CD8-positive, alpha-beta memory T cell (primary cell): ENCODE results near the gene MDH2. TPM values are rescaled to one million over a fixed set of nuclear protein-coding genes. Genes with fewer than 3 reads are reported as not detected.
"Not testable (repeated sequence)": the region's sequence is repeated elsewhere in the genome, so short reads cannot be mapped to it uniquely, and the experiment has no call there.

Source experiments
- CTCF ChIA-PET: fragments of 350-600 bp; sonication (Branson Sonifier 250); formaldehyde crosslinking; loops from one replicate; lab custom pipeline; 2021; ENCODE audit warnings: antibody characterized with exemption; lab: Charles Lee
- POLR2A ChIA-PET: fragments of 350-600 bp; sonication (Branson Sonifier 250); formaldehyde crosslinking; loops from one replicate; lab custom pipeline; 2021; ENCODE audit warnings: antibody characterized with exemption; lab: Charles Lee
- DNase-seq, 5 donors: peaks; one replicate each; pipeline versions ENCODE4 v3.0.0 to v3.0.0-alpha.2; 2020 to 2022; ENCODE audit warnings: mixed read lengths in 1 of 5
- H3K27ac ChIP-seq: one replicate; pipeline ENCODE4 v1.7.0; 2013; ENCODE audit warnings: low read depth, mild to moderate bottlenecking, low read length, moderate library complexity
- H3K27me3 ChIP-seq: 2 replicates; pipeline ENCODE4 v1.7.0; 2013; ENCODE audit warnings: low read length, mild to moderate bottlenecking; ENCODE audit not compliant: insufficient read depth, poor library complexity, severe bottlenecking
- H3K36me3 ChIP-seq: 2 replicates; pipeline ENCODE4 v1.7.0; 2013; ENCODE audit warnings: mild to moderate bottlenecking, low read length, moderate library complexity; ENCODE audit not compliant: insufficient read depth
- H3K4me1 ChIP-seq: 2 replicates; pipeline ENCODE4 v1.7.0; 2013; ENCODE audit warnings: mild to moderate bottlenecking, low read length, moderate library complexity; ENCODE audit not compliant: insufficient read depth
- H3K4me3 ChIP-seq: 2 replicates; pipeline ENCODE4 v1.7.0; 2013; ENCODE audit warnings: mild to moderate bottlenecking, low read length
- H3K9me3 ChIP-seq: 2 replicates; pipeline ENCODE4 v1.7.0; 2013; ENCODE audit warnings: mild to moderate bottlenecking, low read length
- H3K27ac Mint-ChIP-seq, 8 donors: one replicate each; pipeline ENCODE4 v1.8.0; 2020 to 2021; ENCODE audit warnings: mixed read lengths in 8 of 8, mild to moderate bottlenecking in 6 of 8, inconsistent platforms in 3 of 8, moderate library complexity in 3 of 8
- H3K27me3 Mint-ChIP-seq, 2 donors: one replicate each; pipeline ENCODE4 v1.8.0; 2020 to 2021; ENCODE audit warnings: mixed read lengths in 2 of 2, mild to moderate bottlenecking in 1 of 2, moderate library complexity in 1 of 2
- H3K36me3 Mint-ChIP-seq, 3 donors: one replicate each; pipeline ENCODE4 v1.8.0; 2020 to 2021; ENCODE audit warnings: mixed read lengths in 3 of 3, inconsistent platforms in 1 of 3, mild to moderate bottlenecking in 1 of 3
- H3K4me1 Mint-ChIP-seq, 3 donors: one replicate each; pipeline ENCODE4 v1.8.0; 2020 to 2021; ENCODE audit warnings: mixed read lengths in 3 of 3, inconsistent platforms in 1 of 3, mild to moderate bottlenecking in 1 of 3
- H3K4me3 Mint-ChIP-seq, 7 donors: one replicate each; pipeline ENCODE4 v1.8.0; 2020 to 2021; ENCODE audit warnings: mixed read lengths in 7 of 7, mild to moderate bottlenecking in 6 of 7, moderate library complexity in 4 of 7, inconsistent platforms in 2 of 7
- H3K9me3 Mint-ChIP-seq, 5 donors: one replicate each; pipeline ENCODE4 v1.8.0; 2020 to 2022; ENCODE audit warnings: mixed read lengths in 5 of 5, mild to moderate bottlenecking in 3 of 5, moderate library complexity in 2 of 5, inconsistent platforms in 1 of 5
- polyA plus RNA-seq: library from polyadenylated mRNA; unstranded; fragments of 300-500 nt; fragmentation: Illumina TruSeq; gene quantifications from one replicate; pipeline ENCODE4 v1.2.3, GENCODE V29; 2021
- total RNA-seq, 2 experiments: library from RNA; stranded (reverse); gene quantifications; one replicate each; pipeline ENCODE4 v1.2.3, GENCODE V29; 2021

MDH2 gene
- total and polyA plus RNA-seq, 3 experiments from 2014 or later, result 171 to 282 (median 272) TPM

DNA sequence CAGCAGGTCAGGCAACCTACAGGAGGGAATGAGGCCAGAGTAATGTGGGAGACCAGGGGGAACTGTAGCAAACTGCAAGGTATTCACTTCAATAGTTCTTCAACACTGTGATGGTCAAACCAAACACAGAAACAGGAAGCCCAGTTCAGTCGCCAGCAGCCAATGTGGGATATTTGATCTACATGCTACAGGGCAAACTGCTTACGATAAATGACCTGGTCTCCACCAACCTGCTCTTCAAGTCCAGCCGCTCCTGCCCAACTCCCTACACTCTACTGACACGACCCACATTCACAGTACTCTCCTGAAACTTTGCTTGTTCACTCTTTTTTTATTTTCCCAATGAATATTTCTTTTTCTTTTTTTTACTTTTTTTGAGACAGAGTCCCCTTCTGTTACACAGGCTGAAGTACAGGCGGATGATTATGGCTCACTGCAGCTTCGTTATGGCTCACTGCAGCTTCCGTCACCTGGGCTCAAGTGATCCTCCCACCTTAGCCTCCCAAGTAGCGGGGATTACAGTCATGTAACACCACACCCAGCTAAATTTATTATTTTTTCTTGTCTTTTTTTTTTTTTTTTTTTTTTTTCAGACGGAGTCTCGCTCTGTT, 42.1 kb downstream of the MDH2 start:
- no peaks in the 10 kb centered on the region for H3K9me3 ChIP-seq
- ChIA-PET CTCF (no interaction called here), POLR2A (no interaction called here)
- peaks cover 16 to 25% of the 10 kb centered on the region in 2 donors for H3K27me3 Mint-ChIP-seq
- H3K4me1 Mint-ChIP-seq, result no peaks in the 10 kb centered on the region
- no peak overlapping the region for H3K27ac ChIP-seq
- H3K4me1 ChIP-seq, result no peaks in the 10 kb centered on the region
- no peak overlapping the region for H3K4me3 ChIP-seq
- H3K4me3 Mint-ChIP-seq, result no peak overlapping the region
- H3K9me3 Mint-ChIP-seq, result no peaks in the 10 kb centered on the region
- no peaks in the 10 kb centered on the region for H3K36me3 ChIP-seq
- no peak for DNase-seq
- H3K36me3 Mint-ChIP-seq, result peaks cover 0 to 2% (median 0%) of the 10 kb centered on the region in 3 donors
- no peak overlapping the region for H3K27ac Mint-ChIP-seq
- no peaks in the 10 kb centered on the region for H3K27me3 ChIP-seq

DNA sequence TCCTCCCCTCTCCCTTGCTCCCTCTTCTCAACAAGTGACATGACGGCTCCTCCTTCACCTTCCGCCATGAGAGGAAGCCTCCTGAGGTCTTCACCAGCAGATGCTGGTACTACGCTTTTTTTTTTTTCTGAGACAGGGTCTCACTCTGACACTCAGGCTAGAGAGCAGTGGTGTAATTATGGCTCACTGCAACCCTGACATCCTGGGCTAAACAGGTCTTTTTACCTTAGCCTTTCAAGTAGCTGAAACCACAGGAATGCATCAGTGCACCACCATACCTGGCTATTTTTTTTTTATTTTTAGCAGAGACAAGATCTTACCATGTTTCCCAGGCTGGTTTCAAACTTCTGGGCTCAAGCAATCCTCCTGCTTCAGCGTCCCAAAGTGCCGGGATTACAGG, 43.6 kb downstream of the MDH2 start:
- no peaks in the 10 kb centered on the region for H3K9me3 Mint-ChIP-seq
- no peaks in the 10 kb centered on the region for H3K4me1 Mint-ChIP-seq
- no peaks in the 10 kb centered on the region for H3K9me3 ChIP-seq
- CTCF ChIA-PET, result no interaction called here
- no peaks in the 10 kb centered on the region for H3K36me3 ChIP-seq
- no peak overlapping the region for H3K27ac Mint-ChIP-seq
- no peaks in the 10 kb centered on the region for H3K27me3 ChIP-seq
- no peak overlapping the region for H3K27ac ChIP-seq
- no peak for DNase-seq
- H3K4me1 ChIP-seq, result no peaks in the 10 kb centered on the region
- H3K36me3 Mint-ChIP-seq, result peaks cover 0 to 2% (median 0%) of the 10 kb centered on the region in 3 donors
- H3K4me3 Mint-ChIP-seq, result no peak overlapping the region
- no peak overlapping the region for H3K4me3 ChIP-seq
- H3K27me3 Mint-ChIP-seq, result peaks cover 15 to 32% of the 10 kb centered on the region in 2 donors
- POLR2A ChIA-PET, result no interaction called here

DNA sequence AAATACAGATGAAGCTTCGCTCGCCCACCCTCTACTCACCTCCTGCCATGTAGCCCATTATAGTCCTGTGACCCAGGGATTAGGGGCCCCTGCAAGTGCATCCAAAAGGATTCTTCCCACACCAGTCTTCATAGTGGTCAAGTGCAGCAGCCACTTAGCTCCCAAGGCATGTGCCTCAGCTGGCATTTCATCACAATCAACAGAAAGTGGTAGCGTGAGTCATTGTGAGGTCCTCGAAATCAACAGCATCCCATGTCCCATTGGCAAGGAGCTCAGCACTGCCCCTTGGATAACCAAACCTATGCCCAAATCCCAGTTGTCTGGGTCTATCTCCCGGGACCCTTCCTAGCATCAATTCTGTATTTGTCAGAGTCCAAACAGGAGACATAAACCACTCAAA, 45.6 kb downstream of the MDH2 start:
- POLR2A ChIA-PET, result not testable (repeated sequence)

DNA sequence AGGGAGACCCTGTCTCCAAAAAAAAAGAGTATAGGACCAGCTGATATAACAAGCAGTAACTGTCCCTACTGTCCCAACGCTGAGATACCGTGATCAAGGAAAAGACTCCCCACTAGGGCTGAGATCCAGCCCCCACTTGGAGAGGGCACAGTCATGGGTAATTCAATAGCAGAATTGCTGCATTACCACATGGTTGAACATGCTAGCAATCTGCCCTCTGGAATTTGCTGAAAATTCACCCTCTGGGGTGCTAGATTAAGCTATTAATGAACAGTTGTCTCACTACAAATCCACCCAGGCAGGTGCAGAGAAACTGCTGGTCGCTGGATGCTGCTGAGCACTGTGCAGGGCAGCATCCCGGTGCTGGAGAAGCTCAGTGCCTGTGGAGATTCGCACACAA, 46.4 kb downstream of the MDH2 start:
- DNase-seq, H3K27ac Mint-ChIP-seq, H3K27ac ChIP-seq, H3K36me3 ChIP-seq, H3K4me3 ChIP-seq, POLR2A ChIA-PET, CTCF ChIA-PET, H3K9me3 Mint-ChIP-seq, H3K4me1 ChIP-seq, H3K4me3 Mint-ChIP-seq, H3K27me3 ChIP-seq, H3K9me3 ChIP-seq, H3K4me1 Mint-ChIP-seq, H3K36me3 Mint-ChIP-seq: not testable (repeated sequence)
- peaks cover 18 to 29% of the 10 kb centered on the region in 2 donors for H3K27me3 Mint-ChIP-seq

More for the DNA sequence above, 45.6 kb downstream of the MDH2 start:
- CTCF ChIA-PET, DNase-seq, H3K27me3 ChIP-seq, H3K27ac ChIP-seq, H3K4me3 Mint-ChIP-seq, H3K4me1 Mint-ChIP-seq, H3K9me3 ChIP-seq, H3K36me3 ChIP-seq, H3K4me3 ChIP-seq, H3K36me3 Mint-ChIP-seq, H3K27ac Mint-ChIP-seq, H3K4me1 ChIP-seq, H3K9me3 Mint-ChIP-seq: not testable (repeated sequence)
- H3K27me3 Mint-ChIP-seq, result peaks cover 16 to 29% of the 10 kb centered on the region in 2 donors

DNA sequence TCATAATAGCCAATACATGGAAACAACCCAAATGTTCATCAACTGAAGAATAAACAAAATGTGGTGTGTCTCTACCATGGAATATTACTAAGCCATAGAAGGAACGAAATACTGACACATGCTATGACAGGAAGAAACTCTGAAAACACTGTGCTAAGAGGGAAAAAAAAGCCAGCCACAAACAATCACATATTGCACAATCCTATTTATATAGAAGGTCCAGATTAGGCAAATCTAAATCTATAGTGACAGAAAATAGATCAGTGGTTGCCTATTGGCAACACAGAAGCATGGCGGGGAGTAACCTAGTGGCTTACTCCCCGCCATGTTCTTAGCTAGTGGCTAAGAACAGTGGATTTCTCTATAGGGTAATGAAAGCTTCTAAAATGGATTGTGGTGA, 48.0 kb downstream of the MDH2 start:
- Mint-ChIP-seq H3K9me3 (no peaks in the 10 kb centered on the region), H3K36me3 (peaks cover 0 to 2% (median 0%) of the 10 kb centered on the region in 3 donors), H3K27ac (no peak overlapping the region), H3K27me3 (peaks cover 15 to 24% of the 10 kb centered on the region in 2 donors), H3K4me3 (no peak overlapping the region), H3K4me1 (no peaks in the 10 kb centered on the region)
- Histone ChIP-seq H3K27me3 (no peaks in the 10 kb centered on the region), H3K27ac (no peak overlapping the region), H3K4me3 (no peak overlapping the region), H3K9me3 (no peaks in the 10 kb centered on the region), H3K36me3 (no peaks in the 10 kb centered on the region), H3K4me1 (no peaks in the 10 kb centered on the region)
- CTCF ChIA-PET, result no interaction called here
- no peak for DNase-seq
- POLR2A ChIA-PET, result no interaction called here

DNA sequence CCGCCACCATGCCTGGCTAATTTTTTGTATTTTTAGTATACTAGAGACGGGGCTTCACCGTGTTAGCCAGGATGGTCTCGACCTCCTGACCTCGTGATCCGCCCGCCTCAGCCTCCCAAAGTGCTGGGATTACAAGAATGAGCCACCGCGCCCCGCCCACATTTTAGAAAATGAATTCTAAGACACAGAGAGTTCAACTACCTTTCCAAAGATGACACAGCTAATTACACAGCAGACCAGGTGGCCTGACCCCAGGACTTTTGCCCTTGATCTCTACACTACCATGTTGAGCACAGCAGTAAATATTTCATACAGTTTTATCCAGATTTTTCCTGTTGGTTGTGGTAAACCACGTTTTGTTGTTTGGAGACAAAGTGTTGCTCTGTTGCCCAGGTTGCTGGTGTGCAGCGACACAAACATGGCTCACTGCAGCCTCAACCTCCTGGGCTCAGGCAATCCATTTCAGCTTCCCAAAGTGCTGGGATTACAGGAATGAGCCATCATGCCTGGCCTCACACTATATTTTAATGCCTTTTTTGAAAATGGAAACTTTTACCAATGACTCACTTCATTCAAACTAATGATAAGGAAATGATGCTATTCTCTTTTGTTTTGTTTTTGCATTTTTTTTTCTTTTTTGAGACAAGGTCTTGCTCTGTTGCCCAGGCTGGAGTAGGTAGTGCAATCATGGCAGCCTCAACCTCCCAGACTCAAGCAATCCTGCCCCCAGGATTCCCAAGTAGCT, 54.0 kb downstream of the MDH2 start:
- H3K27ac Mint-ChIP-seq, POLR2A ChIA-PET, H3K27me3 ChIP-seq, H3K36me3 Mint-ChIP-seq, DNase-seq, H3K4me1 ChIP-seq, H3K9me3 Mint-ChIP-seq, H3K4me3 ChIP-seq, H3K4me3 Mint-ChIP-seq, CTCF ChIA-PET, H3K36me3 ChIP-seq, H3K27ac ChIP-seq, H3K4me1 Mint-ChIP-seq, H3K9me3 ChIP-seq: not testable (repeated sequence)
- peaks cover 2 to 11% of the 10 kb centered on the region in 2 donors for H3K27me3 Mint-ChIP-seq

DNA sequence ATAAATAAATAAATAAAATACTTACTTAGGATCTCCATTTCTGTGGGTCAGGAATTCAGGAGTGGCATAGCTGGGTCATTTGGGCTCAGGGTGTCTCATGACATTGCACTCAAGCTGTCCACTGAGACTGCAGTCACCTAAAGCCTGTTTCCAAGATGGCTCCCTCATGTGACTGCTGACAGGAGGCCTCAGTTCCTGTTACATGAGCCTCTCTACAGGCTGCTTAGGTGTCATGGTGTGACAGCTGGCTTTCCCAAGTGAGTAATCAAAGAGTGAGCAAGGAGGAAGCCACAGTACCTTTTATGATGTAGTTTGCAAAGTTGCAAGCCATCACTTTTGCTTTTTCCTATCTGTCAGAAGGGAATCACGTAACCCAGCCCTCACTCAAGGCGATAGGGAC, 55.9 kb downstream of the MDH2 start:
- H3K4me1 Mint-ChIP-seq, H3K27ac Mint-ChIP-seq, H3K36me3 ChIP-seq, CTCF ChIA-PET, H3K36me3 Mint-ChIP-seq, H3K4me1 ChIP-seq, H3K9me3 Mint-ChIP-seq, H3K27ac ChIP-seq, H3K4me3 Mint-ChIP-seq, DNase-seq, H3K27me3 ChIP-seq, H3K9me3 ChIP-seq, POLR2A ChIA-PET, H3K4me3 ChIP-seq: not testable (repeated sequence)
- H3K27me3 Mint-ChIP-seq, result peaks cover 2 to 11% of the 10 kb centered on the region in 2 donors

DNA sequence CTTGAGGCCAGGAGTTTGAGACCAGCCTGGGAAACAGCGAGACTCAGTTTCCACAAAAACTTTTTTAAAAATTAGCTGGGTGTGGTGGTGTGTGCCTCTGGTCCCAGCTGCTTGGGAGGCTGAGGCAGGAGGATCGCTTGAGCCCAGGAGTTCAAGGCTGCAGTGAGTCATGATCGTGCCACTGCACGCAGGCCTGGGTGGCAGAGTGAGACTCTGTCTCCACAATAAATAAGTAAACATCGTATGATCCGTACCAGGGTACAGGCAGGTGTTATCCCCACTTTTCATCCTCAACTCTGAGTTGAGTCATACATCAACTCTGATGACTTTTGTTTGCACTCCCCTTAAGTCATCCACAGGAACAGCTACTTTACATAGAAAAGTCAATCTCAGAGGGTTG, 58.2 kb downstream of the MDH2 start:
- H3K27me3 ChIP-seq, H3K4me3 Mint-ChIP-seq, CTCF ChIA-PET, H3K36me3 Mint-ChIP-seq, H3K4me3 ChIP-seq, H3K36me3 ChIP-seq, DNase-seq, H3K27ac ChIP-seq, H3K27me3 Mint-ChIP-seq, H3K9me3 Mint-ChIP-seq, H3K4me1 Mint-ChIP-seq, H3K4me1 ChIP-seq, H3K27ac Mint-ChIP-seq, H3K9me3 ChIP-seq, POLR2A ChIA-PET: not testable (repeated sequence)
